Aorta (tissue), 5 donors: ENCODE measurements around the gene RHOC. TPM values are rescaled to one million over a fixed set of nuclear protein-coding genes. Genes with fewer than 3 reads are reported as not detected.

ENCODE experiments used
- ATAC-seq: fragments of 200-7000 bp; cut with Tn5 transposase; one replicate; pipeline ENCODE4 v1.9.1; 2022; ENCODE audit warnings: moderate library complexity; ENCODE audit not compliant: low FRiP score
- DNase-seq, 2 donors: peaks; one replicate each; pipeline ENCODE4 v3.0.0-alpha.2; 2020
- H3K27ac ChIP-seq, 2 donors: one replicate each; pipeline ENCODE4 v1.5.1; 2013; ENCODE audit warnings: low read length in 2 of 2, mild to moderate bottlenecking in 2 of 2, moderate library complexity in 2 of 2, control low read depth in 1 of 2, inconsistent platforms in 1 of 2, low read depth in 1 of 2
- H3K27me3 ChIP-seq, 2 donors: one replicate each; pipeline ENCODE4 v1.6.1; 2013; ENCODE audit warnings: control low read depth in 1 of 2, low read length in 1 of 2, mild to moderate bottlenecking in 1 of 2, moderate library complexity in 1 of 2; ENCODE audit not compliant: insufficient read depth in 2 of 2, control insufficient read depth in 1 of 2
- H3K36me3 ChIP-seq, 2 donors: one replicate each; pipeline ENCODE4 v1.6.1; 2013; ENCODE audit warnings: control low read depth in 1 of 2, low read length in 1 of 2, mild to moderate bottlenecking in 1 of 2; ENCODE audit not compliant: insufficient read depth in 2 of 2, control insufficient read depth in 1 of 2
- H3K4me1 ChIP-seq, 2 donors: one replicate each; pipeline ENCODE4 v1.6.1; 2013; ENCODE audit warnings: low read length in 2 of 2, control low read depth in 1 of 2, mild to moderate bottlenecking in 1 of 2, moderate library complexity in 1 of 2; ENCODE audit not compliant: insufficient read depth in 2 of 2, control insufficient read depth in 1 of 2
- H3K4me3 ChIP-seq, 2 donors: one replicate each; pipeline ENCODE4 v1.5.1; 2013; ENCODE audit warnings: low read length in 2 of 2, control low read depth in 1 of 2, mild to moderate bottlenecking in 1 of 2
- H3K9me3 ChIP-seq: one replicate; pipeline ENCODE4 v1.6.1; 2013; ENCODE audit warnings: mild to moderate bottlenecking, low read length; ENCODE audit not compliant: control insufficient read depth
- WGBS, 2 donors: extraction: QIAGEN DNeasy Blood & Tissue Kit; methylation state at CpG; one replicate each; pipeline ENCODE4 v1.1.7; 2013; 5-methylcytosine and 5-hydroxymethylcytosine counted together
- intact Hi-C, 2 donors: fragments of 100-400 bp; cut with DNase I; formaldehyde crosslinking; loops; one replicate each; pipeline versions ENCODE4 v1.14.2 to v1.15.0; 2022
- polyA plus RNA-seq, 2 donors: library from polyadenylated mRNA; stranded (reverse); fragments of 200-250 nt; gene quantifications; one replicate each; pipeline ENCODE4 v1.2.3, GENCODE V29; 2013
- total RNA-seq, 2 donors: library from RNA; stranded (reverse); fragmentation: NEBNext Ultra II Directional; extraction: Animal tissue kit (Norgen Biotek cat#: 25700); gene quantifications; one replicate each; pipeline ENCODE4 v1.2.1, GENCODE V29; 2021
- donor health status: healthy with polysubstance abuse.
- donor health status: Bipolar disorder and iron deficiency.
- donor health status: DM: no; HTN: no; CAD: no.
- donor health status: DM: no; HTN: no; CAD: no.
- donor health status: DM: yes; HTN: yes; CAD: no.

RHOC gene
- total and polyA plus RNA-seq, 4 donors: 269 to 540 (median 375) TPM

GRCh38 chr1:112694363-112694929 lies 12.5 kb downstream of the RHOC start:
- Histone ChIP-seq H3K27ac (no peak overlapping the region), H3K27me3 (no peaks in the 10 kb centered on the region), H3K36me3 (peaks cover 0 to 6% of the 10 kb centered on the region in 2 donors), H3K4me3 (no peak overlapping the region), H3K9me3 (no peaks in the 10 kb centered on the region), H3K4me1 (no peaks in the 10 kb centered on the region)
- ATAC-seq: no peak
- WGBS, 2 donors: 84 to 89% methylated on average over 15 of the region's 15 CpGs
- peak in 1 of 2 donors; percentile 67 for DNase-seq
- intact Hi-C loops: no loop called here

GRCh38 chr1:112693821-112694220 lies 13.1 kb downstream of the RHOC start:
- no peaks in the 10 kb centered on the region for H3K9me3 ChIP-seq
- no peak overlapping the region for H3K4me3 ChIP-seq
- no peak overlapping the region for H3K27ac ChIP-seq
- no peak for ATAC-seq
- peaks cover 0 to 6% of the 10 kb centered on the region in 2 donors for H3K36me3 ChIP-seq
- H3K4me1 ChIP-seq: no peaks in the 10 kb centered on the region
- WGBS, 2 donors: 92 to 96% methylated on average over 6 of the region's 6 CpGs
- H3K27me3 ChIP-seq: no peaks in the 10 kb centered on the region
- intact Hi-C loops: no loop called here
- peak in 1 of 2 donors; percentile 67 for DNase-seq

- ATAC-seq (no peak), DNase-seq (peak; percentile 23 to 51)
- peaks cover 0 to 6% of the 10 kb centered on the region in 2 donors for H3K36me3 ChIP-seq
- H3K4me3 ChIP-seq: no peak overlapping the region
- H3K9me3 ChIP-seq: no peaks in the 10 kb centered on the region
- H3K27ac ChIP-seq: no peak overlapping the region
- WGBS, 2 donors: 92 to 96% methylated on average over 5 of the region's 5 CpGs
- H3K27me3 ChIP-seq: no peaks in the 10 kb centered on the region
- intact Hi-C loops: no loop called here
- H3K4me1 ChIP-seq: no peaks in the 10 kb centered on the region
These were observed 14.2 kb downstream of the RHOC start for GRCh38 chr1:112692681-112693080.

DNA sequence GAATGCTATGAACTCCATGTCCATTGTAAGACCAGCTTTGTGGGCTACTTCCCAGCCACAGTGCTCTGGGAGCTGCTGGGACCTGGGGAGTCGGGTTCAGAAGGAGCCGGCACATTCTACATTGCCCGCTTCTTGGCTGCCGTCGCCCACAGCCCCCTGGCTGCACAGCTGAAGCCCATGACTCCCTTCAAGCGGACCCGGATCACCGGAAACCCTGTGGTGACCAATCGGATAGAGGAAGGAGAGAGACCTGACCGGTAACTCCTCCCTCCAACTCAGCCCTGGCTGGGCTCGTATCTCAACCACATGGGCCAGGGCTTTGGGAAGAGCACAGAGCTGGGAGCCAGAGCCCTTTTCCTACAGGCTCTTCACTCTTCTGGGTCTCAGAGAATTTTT lies 17.1 kb downstream of the RHOC start:
- no peaks in the 10 kb centered on the region for H3K9me3 ChIP-seq
- no peak overlapping the region for H3K27ac ChIP-seq
- H3K36me3 ChIP-seq: peaks cover 0 to 6% of the 10 kb centered on the region in 2 donors
- no peak overlapping the region for H3K4me3 ChIP-seq
- H3K27me3 ChIP-seq: no peaks in the 10 kb centered on the region
- no peaks in the 10 kb centered on the region for H3K4me1 ChIP-seq
- intact Hi-C loops: no loop called here
- 92 to 94% methylated on average over 11 of the region's 11 CpGs for WGBS, 2 donors
- DNase-seq (peak; percentile 24 to 53), ATAC-seq (no peak)

GRCh38 chr1:112689196-112689841 lies 17.6 kb downstream of the RHOC start:
- H3K4me3 ChIP-seq: no peak overlapping the region
- no peaks in the 10 kb centered on the region for H3K4me1 ChIP-seq
- WGBS, 2 donors: 91 to 92% methylated on average over 9 of the region's 9 CpGs
- H3K27me3 ChIP-seq: no peaks in the 10 kb centered on the region
- H3K9me3 ChIP-seq: no peaks in the 10 kb centered on the region
- ATAC-seq: no peak
- intact Hi-C loops: no loop called here
- H3K36me3 ChIP-seq: peaks cover 0 to 6% of the 10 kb centered on the region in 2 donors
- peak; percentile 23 to 55 for DNase-seq
- no peak overlapping the region for H3K27ac ChIP-seq

DNA sequence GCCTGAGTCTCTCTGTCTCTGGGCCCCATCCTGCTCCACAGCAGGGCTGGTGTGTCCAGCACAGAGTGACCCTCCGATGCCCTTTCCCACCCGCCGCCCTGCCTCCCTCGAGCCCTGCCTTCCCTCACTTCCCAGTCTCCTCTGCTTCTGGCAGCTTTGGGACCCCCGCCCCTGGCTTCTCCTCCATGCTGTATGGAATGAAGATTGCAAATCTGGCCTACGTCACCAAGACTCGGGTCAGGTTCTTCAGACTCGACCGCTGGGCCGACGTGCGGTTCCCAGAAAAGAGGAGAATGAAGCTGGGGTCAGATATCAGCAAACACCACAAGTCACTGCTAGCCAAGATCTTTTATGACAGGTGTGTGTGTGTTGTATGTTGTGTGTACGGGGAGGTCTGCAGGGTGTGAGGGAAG lies 18.1 kb downstream of the RHOC start:
- intact Hi-C loops: no loop called here
- Histone ChIP-seq H3K4me1 (no peaks in the 10 kb centered on the region), H3K36me3 (peaks cover 0 to 6% of the 10 kb centered on the region in 2 donors), H3K27ac (no peak overlapping the region), H3K27me3 (no peaks in the 10 kb centered on the region), H3K4me3 (no peak overlapping the region), H3K9me3 (no peaks in the 10 kb centered on the region)
- DNase-seq (peak in 1 of 2 donors; percentile 53), ATAC-seq (no peak)
- WGBS, 2 donors: 79 to 80% methylated on average over 13 of the region's 13 CpGs

- Histone ChIP-seq H3K9me3 (no peaks in the 10 kb centered on the region), H3K4me3 (no peak overlapping the region), H3K4me1 (no peaks in the 10 kb centered on the region), H3K27ac (no peak overlapping the region), H3K27me3 (no peaks in the 10 kb centered on the region), H3K36me3 (peaks cover 0 to 6% of the 10 kb centered on the region in 2 donors)
- no peak for ATAC-seq
- no peak for DNase-seq
- 86 to 89% methylated on average over 13 of the region's 13 CpGs for WGBS, 2 donors
- intact Hi-C loops: no loop called here
These were observed 19.0 kb downstream of the RHOC start for GRCh38 chr1:112687785-112688496.

DNA sequence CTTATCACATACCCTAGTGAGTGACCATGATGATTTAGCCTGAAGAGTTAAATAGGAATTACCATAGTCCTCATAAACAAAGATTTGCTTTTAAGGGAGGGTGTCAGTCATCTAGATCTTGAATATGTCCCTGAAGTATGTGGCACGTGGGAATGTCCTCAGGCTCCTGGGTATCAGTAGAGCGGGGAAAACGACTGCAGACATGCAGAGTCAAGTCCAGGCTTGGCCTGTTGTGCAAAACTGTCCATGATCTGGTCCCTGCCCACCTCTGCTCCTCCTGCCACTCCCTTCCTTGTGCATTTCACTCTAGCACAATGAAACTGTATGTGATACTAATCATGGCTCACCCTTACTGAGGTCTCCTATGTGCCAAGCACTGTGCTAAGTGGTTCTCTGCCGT lies 19.6 kb downstream of the RHOC start:
- Histone ChIP-seq H3K4me1 (no peaks in the 10 kb centered on the region), H3K27ac (no peak overlapping the region), H3K27me3 (no peaks in the 10 kb centered on the region), H3K9me3 (no peaks in the 10 kb centered on the region), H3K4me3 (no peak overlapping the region), H3K36me3 (peaks cover 0 to 5% of the 10 kb centered on the region in 2 donors)
- no peak for DNase-seq
- intact Hi-C loops: no loop called here
- WGBS, 2 donors: 83 to 89% methylated on average over 4 of the region's 4 CpGs
- ATAC-seq: no peak
